SU-DHL-6 (cell line): ENCODE results near the gene IL1R2.

ENCODE experiments used
- H2AFZ ChIP-seq: fragments of 200-600 bp; sonication (generic); 2 replicates; pipeline ENCODE4 v1.6.1; 2014; ENCODE audit warnings: low read depth, mild to moderate bottlenecking, moderate library complexity, mixed read lengths, antibody characterized with exemption, low read length; ENCODE audit not compliant: severe bottlenecking
- H3F3A ChIP-seq: fragments of 200-600 bp; shearing (Covaris generic); 2 replicates; pipeline ENCODE4 v1.6.0; 2016; ENCODE audit warnings: antibody characterized with exemption, mild to moderate bottlenecking; ENCODE audit not compliant: insufficient read depth
- H3K27ac ChIP-seq: fragments of 200-600 bp; sonication (generic); 2 replicates; pipeline ENCODE4 v1.5.1; 2016; ENCODE audit warnings: low read depth, mild to moderate bottlenecking, low read length, moderate library complexity, mixed read lengths
- H3K27me3 ChIP-seq: fragments of 200-600 bp; sonication (generic), shearing (Covaris generic); 2 replicates; pipeline ENCODE4 v1.6.0; 2014; ENCODE audit warnings: mild to moderate bottlenecking, low read length
- H3K36me3 ChIP-seq: fragments of 200-600 bp; sonication (generic); 2 replicates; pipeline ENCODE4 v1.6.1; 2014; ENCODE audit warnings: mild to moderate bottlenecking, low read length, mixed read lengths
- H3K4me2 ChIP-seq: fragments of 300-600, 200-600 bp; shearing (Covaris generic), sonication (generic); 2 replicates; pipeline ENCODE4 v1.6.0; 2014; ENCODE audit warnings: low read length, low read depth, mild to moderate bottlenecking; ENCODE audit not compliant: poor library complexity, severe bottlenecking
- H3K4me3 ChIP-seq: fragments of 200-600 bp; sonication (generic); 2 replicates; pipeline ENCODE4 v1.5.1; 2014; ENCODE audit warnings: antibody characterized with exemption, low read length, mild to moderate bottlenecking, mixed read lengths; ENCODE audit not compliant: insufficient read depth, poor library complexity, severe bottlenecking
- H3K79me2 ChIP-seq: fragments of 200-600 bp; sonication (generic); 2 replicates; pipeline ENCODE4 v1.6.1; 2014; ENCODE audit warnings: mild to moderate bottlenecking, low read length, moderate library complexity; ENCODE audit not compliant: insufficient read depth
- H3K9ac ChIP-seq: fragments of 200-600 bp; sonication (generic); 2 replicates; pipeline ENCODE4 v1.7.0; 2014; ENCODE audit warnings: mild to moderate bottlenecking, low read length
- H3K9me2 ChIP-seq: fragments of 200-600 bp; sonication (generic); replicated peaks from 2 replicates; pipeline ENCODE4 v1.6.1; 2014; ENCODE audit warnings: low read length; ENCODE audit not compliant: insufficient read depth
- H3K9me3 ChIP-seq: fragments of 200-600 bp; sonication (generic); 2 replicates; pipeline ENCODE4 v1.6.1; 2014; ENCODE audit warnings: low read length, mixed read lengths; ENCODE audit not compliant: insufficient read depth
- H4K20me1 ChIP-seq: fragments of 200-600 bp; sonication (generic); 2 replicates; pipeline ENCODE4 v1.6.1; 2014; ENCODE audit warnings: low read depth, mild to moderate bottlenecking, antibody characterized with exemption, low read length, moderate library complexity, mixed read lengths
- EZH2phosphoT487 ChIP-seq: fragments of 200-600 bp; sonication (generic), shearing (Covaris generic); conservative IDR thresholded peaks from 2 replicates; pipeline ENCODE4 v1.6.1; 2018; ENCODE audit warnings: mild to moderate bottlenecking, antibody characterized with exemption, low read length, moderate library complexity, mixed read lengths
- TF ChIP-seq, protein P1 (sequence below): fragments of 200-600 bp; sonication (generic); IDR thresholded peaks from one replicate; pipeline ENCODE4 v1.5.1; 2017; ENCODE audit warnings: antibody characterized with exemption, mild to moderate bottlenecking, low read length, moderate library complexity; ENCODE audit not compliant: insufficient read depth, poor library complexity, severe bottlenecking

Gene IL1R2

DNA sequence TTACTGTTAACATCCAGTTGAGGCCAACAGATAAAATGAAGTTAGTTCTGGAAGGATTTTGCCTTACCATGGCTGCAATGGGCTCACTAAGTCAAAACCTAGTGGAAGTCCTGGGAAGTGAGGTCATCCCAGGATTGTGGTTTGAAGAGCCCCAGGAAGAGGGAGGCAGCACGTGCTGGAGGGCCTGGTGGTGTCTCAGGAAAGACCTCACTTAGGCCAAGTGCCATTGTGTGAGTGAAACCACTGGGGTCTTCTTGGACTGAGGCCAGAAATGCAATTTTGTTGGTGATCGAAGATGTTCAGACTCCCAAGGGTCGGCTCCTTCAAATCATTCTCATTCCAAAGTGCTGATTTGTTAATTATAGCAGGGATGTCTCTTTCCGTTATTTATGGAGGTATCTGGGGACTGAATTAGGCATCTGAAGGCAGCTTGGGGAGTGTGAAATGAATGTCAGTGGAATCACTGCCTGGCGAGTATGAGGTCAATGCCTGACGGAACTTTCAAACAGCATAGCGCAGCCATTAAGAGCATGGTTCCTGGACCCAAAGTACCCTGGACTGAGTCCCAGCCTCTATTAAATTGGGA, 60.0 kb downstream of the IL1R2 start:
- Histone ChIP-seq H3K9me2 (no peaks in the 10 kb centered on the region), H4K20me1 (no peaks in the 10 kb centered on the region), H3K79me2 (no peaks in the 10 kb centered on the region), H3K9me3 (no peaks in the 10 kb centered on the region), H2AFZ (no peak overlapping the region), H3K4me2 (no peak overlapping the region), H3F3A (no peaks in the 10 kb centered on the region), H3K27me3 (no peaks in the 10 kb centered on the region), H3K27ac (no peak overlapping the region), H3K9ac (no peak overlapping the region), H3K4me3 (no peak overlapping the region), H3K36me3 (no peaks in the 10 kb centered on the region)
- no peak for TF ChIP-seq EZH2phosphoT487
- TF ChIP-seq, protein P1, sequence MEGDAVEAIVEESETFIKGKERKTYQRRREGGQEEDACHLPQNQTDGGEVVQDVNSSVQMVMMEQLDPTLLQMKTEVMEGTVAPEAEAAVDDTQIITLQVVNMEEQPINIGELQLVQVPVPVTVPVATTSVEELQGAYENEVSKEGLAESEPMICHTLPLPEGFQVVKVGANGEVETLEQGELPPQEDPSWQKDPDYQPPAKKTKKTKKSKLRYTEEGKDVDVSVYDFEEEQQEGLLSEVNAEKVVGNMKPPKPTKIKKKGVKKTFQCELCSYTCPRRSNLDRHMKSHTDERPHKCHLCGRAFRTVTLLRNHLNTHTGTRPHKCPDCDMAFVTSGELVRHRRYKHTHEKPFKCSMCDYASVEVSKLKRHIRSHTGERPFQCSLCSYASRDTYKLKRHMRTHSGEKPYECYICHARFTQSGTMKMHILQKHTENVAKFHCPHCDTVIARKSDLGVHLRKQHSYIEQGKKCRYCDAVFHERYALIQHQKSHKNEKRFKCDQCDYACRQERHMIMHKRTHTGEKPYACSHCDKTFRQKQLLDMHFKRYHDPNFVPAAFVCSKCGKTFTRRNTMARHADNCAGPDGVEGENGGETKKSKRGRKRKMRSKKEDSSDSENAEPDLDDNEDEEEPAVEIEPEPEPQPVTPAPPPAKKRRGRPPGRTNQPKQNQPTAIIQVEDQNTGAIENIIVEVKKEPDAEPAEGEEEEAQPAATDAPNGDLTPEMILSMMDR, result no peak

DNA sequence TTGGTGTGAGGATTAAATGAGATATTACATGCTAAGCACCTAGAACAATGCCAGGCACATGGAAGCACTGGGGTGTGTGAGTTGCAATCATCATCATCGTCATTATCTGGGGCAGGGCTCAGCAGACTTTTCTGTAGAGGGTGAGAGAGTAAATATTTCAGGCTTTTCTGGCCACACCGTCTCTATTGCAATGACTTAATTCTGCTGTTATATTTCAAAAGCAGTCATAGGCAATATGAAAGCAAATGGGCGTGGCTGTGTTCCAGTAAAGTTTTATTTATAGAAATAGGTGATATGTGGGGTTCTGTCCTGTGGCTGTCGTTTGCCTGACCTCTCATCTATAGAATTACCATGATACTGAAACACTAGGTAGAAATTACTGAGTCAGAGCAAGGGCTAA, 60.6 kb downstream of the IL1R2 start:
- no peaks in the 10 kb centered on the region for H4K20me1 ChIP-seq
- H3K4me3 ChIP-seq, result no peak overlapping the region

DNA sequence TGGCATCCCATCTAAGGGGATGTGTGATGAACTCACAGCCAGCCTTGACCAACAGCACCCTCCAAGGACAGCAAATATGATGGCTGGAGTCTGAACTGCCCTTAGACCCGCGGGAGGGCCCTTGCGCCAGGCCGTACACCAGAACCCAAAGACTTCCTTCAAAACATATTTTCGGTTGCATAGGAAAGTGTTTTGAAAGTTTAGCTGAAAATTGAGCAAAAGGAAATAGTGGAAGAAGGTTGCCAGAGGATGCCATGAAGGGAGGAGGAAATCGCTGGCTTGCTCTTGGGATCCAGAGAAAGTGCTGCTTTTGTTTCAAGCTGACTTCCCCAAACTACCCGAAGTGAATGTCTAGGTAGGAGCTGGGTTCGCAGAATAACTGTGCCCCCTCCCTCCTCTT, 61.3 kb downstream of the IL1R2 start:
- no peak overlapping the region for H3K9ac ChIP-seq
- no peak for TF ChIP-seq EZH2phosphoT487
- TF ChIP-seq, protein P1, result no peak
- no peaks in the 10 kb centered on the region for H3K9me2 ChIP-seq
- H2AFZ ChIP-seq, result no peak overlapping the region
- H3K27me3 ChIP-seq, result no peaks in the 10 kb centered on the region
- H3K4me3 ChIP-seq, result no peak overlapping the region
- no peaks in the 10 kb centered on the region for H4K20me1 ChIP-seq
- no peaks in the 10 kb centered on the region for H3F3A ChIP-seq
- H3K36me3 ChIP-seq, result no peaks in the 10 kb centered on the region
- no peak overlapping the region for H3K27ac ChIP-seq
- no peaks in the 10 kb centered on the region for H3K9me3 ChIP-seq
- no peaks in the 10 kb centered on the region for H3K79me2 ChIP-seq
- no peak overlapping the region for H3K4me2 ChIP-seq

More for the DNA sequence above, 60.6 kb downstream of the IL1R2 start:
- Histone ChIP-seq H2AFZ (no peak overlapping the region), H3K27me3 (no peaks in the 10 kb centered on the region), H3K9me3 (no peaks in the 10 kb centered on the region), H3K9me2 (no peaks in the 10 kb centered on the region), H3K36me3 (no peaks in the 10 kb centered on the region), H3K79me2 (no peaks in the 10 kb centered on the region), H3F3A (no peaks in the 10 kb centered on the region), H3K27ac (no peak overlapping the region), H3K9ac (no peak overlapping the region), H3K4me2 (no peak overlapping the region)
- TF ChIP-seq EZH2phosphoT487, result no peak
- TF ChIP-seq, protein P1, result no peak
